H9 (cell line): Measurements from ENCODE around the gene CXCR4. TPM values are rescaled to one million over a fixed set of nuclear protein-coding genes. Genes with fewer than 3 reads are reported as not detected.
A peak's percentile ranks its signal among the peaks of the same experiment; 100 is the strongest.

Source experiments
- DNase-seq: peaks from one replicate; pipeline ENCODE4 v3.0.0-alpha.2; 2017
- H2AFZ ChIP-seq: one replicate; pipeline ENCODE4 v1.6.1; 2013; ENCODE audit warnings: mild to moderate bottlenecking, low read length, control low read depth, moderate library complexity
- H2AK5ac ChIP-seq: 2 replicates; pipeline ENCODE4 v1.6.1; 2013; ENCODE audit warnings: low read length, control low read depth, mixed read lengths; ENCODE audit not compliant: insufficient read length
- H2BK120ac ChIP-seq: one replicate; pipeline ENCODE4 v1.6.1; 2013; ENCODE audit warnings: low read depth, mild to moderate bottlenecking, low read length, control low read depth, inconsistent platforms; ENCODE audit not compliant: poor library complexity, severe bottlenecking
- H2BK12ac ChIP-seq: 2 replicates; pipeline ENCODE4 v1.6.1; 2013; ENCODE audit warnings: low read length, control low read depth, mixed read lengths, low read depth; ENCODE audit not compliant: insufficient read length
- H2BK15ac ChIP-seq: 2 replicates; pipeline ENCODE4 v1.6.1; 2013; ENCODE audit warnings: low read depth, low read length, control low read depth
- H2BK20ac ChIP-seq: one replicate; pipeline ENCODE4 v1.6.1; 2013; ENCODE audit warnings: low read depth, mild to moderate bottlenecking, low read length, control low read depth, inconsistent platforms; ENCODE audit not compliant: poor library complexity, severe bottlenecking
- H2BK5ac ChIP-seq: 2 replicates; pipeline ENCODE4 v1.6.1; 2013; ENCODE audit warnings: low read length, control low read depth, mixed read lengths; ENCODE audit not compliant: insufficient read length
- H3K14ac ChIP-seq: 2 replicates; pipeline ENCODE4 v1.6.1; 2013; ENCODE audit warnings: low read length, control low read depth; ENCODE audit not compliant: insufficient read depth
- H3K18ac ChIP-seq: 2 replicates; pipeline ENCODE4 v1.6.1; 2013; ENCODE audit warnings: low read depth, mild to moderate bottlenecking, mixed read lengths, low read length, control low read depth; ENCODE audit not compliant: insufficient read length
- H3K23ac ChIP-seq: 2 replicates; pipeline ENCODE4 v1.6.1; 2013; ENCODE audit warnings: low read length, control low read depth, mixed read lengths, low read depth; ENCODE audit not compliant: insufficient read length
- H3K23me2 ChIP-seq: 2 replicates; pipeline ENCODE4 v1.6.1; 2013; ENCODE audit warnings: low read depth, mild to moderate bottlenecking, mixed read lengths, low read length, control low read depth; ENCODE audit not compliant: insufficient read length, poor library complexity, severe bottlenecking
- H3K27ac ChIP-seq: 2 replicates; pipeline ENCODE4 v1.5.1; 2013; ENCODE audit warnings: low read length, control low read depth, mixed read lengths, low read depth; ENCODE audit not compliant: insufficient read length
- H3K27me3 ChIP-seq: 2 replicates; pipeline ENCODE4 v1.6.1; 2013; ENCODE audit warnings: low read length, control low read depth, inconsistent platforms; ENCODE audit not compliant: insufficient read depth
- H3K4ac ChIP-seq: 2 replicates; pipeline ENCODE4 v1.6.1; 2013; ENCODE audit warnings: low read depth, mild to moderate bottlenecking, control low read depth, inconsistent platforms, low read length, moderate library complexity
- H3K4me1 ChIP-seq: 2 replicates; pipeline ENCODE4 v1.6.1; 2013; ENCODE audit warnings: low read length, control low read depth, inconsistent platforms; ENCODE audit not compliant: insufficient read depth
- H3K4me2 ChIP-seq: 2 replicates; pipeline ENCODE4 v1.6.1; 2013; ENCODE audit warnings: low read length, control low read depth, mixed read lengths; ENCODE audit not compliant: insufficient read length, insufficient read depth
- H3K56ac ChIP-seq: 2 replicates; pipeline ENCODE4 v1.6.1; 2013; ENCODE audit warnings: low read depth, mild to moderate bottlenecking, mixed read lengths, low read length, control low read depth; ENCODE audit not compliant: insufficient read length
- H3K79me1 ChIP-seq: 2 replicates; pipeline ENCODE4 v1.6.1; 2013; ENCODE audit warnings: low read depth, mild to moderate bottlenecking, moderate library complexity, low read length, control low read depth, inconsistent platforms; ENCODE audit not compliant: insufficient read depth, poor library complexity, severe bottlenecking
- H3K79me2 ChIP-seq: 2 replicates; pipeline ENCODE4 v1.6.1; 2013; ENCODE audit warnings: low read length, control low read depth, inconsistent platforms; ENCODE audit not compliant: insufficient read depth
- H3K9ac ChIP-seq: 2 replicates; pipeline ENCODE4 v1.6.1; 2013; ENCODE audit warnings: low read length, control low read depth, mixed read lengths; ENCODE audit not compliant: insufficient read length; ENCODE audit errors: extremely low read depth
- H3K9me3 ChIP-seq: one replicate; pipeline ENCODE4 v1.6.1; 2013; ENCODE audit warnings: low read depth, low read length, inconsistent platforms; ENCODE audit not compliant: control insufficient read depth
- H3T11ph ChIP-seq: one replicate; pipeline ENCODE4 v1.6.1; 2013; ENCODE audit warnings: mild to moderate bottlenecking, low read length, control low read depth, inconsistent platforms
- H4K20me1 ChIP-seq: one replicate; pipeline ENCODE4 v1.6.1; 2013; ENCODE audit not compliant: control insufficient read depth, insufficient read length, insufficient read depth
- H4K5ac ChIP-seq: 2 replicates; pipeline ENCODE4 v1.6.1; 2013; ENCODE audit warnings: low read depth, mild to moderate bottlenecking, mixed read lengths, low read length, control low read depth; ENCODE audit not compliant: insufficient read length
- H4K8ac ChIP-seq: replicated peaks from 2 replicates; pipeline ENCODE4 v1.6.1; 2013; ENCODE audit warnings: low read length, control low read depth, mixed read lengths, low read depth; ENCODE audit not compliant: insufficient read length
- H4K91ac ChIP-seq: 2 replicates; pipeline ENCODE4 v1.6.1; 2013; ENCODE audit warnings: low read depth, mild to moderate bottlenecking, moderate library complexity, mixed read lengths, low read length, control low read depth; ENCODE audit not compliant: insufficient read length
- H3K27ac Mint-ChIP-seq, 3 experiments: 2 replicates in 2 of 3; 3 replicates in 1 of 3; pipeline ENCODE4 v1.8.0; 2020 to 2021; ENCODE audit warnings: mixed read lengths in 3 of 3, mild to moderate bottlenecking in 1 of 3, moderate library complexity in 1 of 3
- H3K27me3 Mint-ChIP-seq: 2 replicates; pipeline ENCODE4 v1.8.0; 2021; ENCODE audit warnings: low read depth, mild to moderate bottlenecking, moderate library complexity, mixed read lengths
- H3K36me3 Mint-ChIP-seq, 3 experiments: 2 replicates in 2 of 3; 3 replicates in 1 of 3; pipeline ENCODE4 v1.8.0; 2020 to 2021; ENCODE audit warnings: low read depth in 3 of 3, mixed read lengths in 3 of 3; ENCODE audit not compliant: insufficient read depth in 1 of 3
- H3K4me1 Mint-ChIP-seq, 2 experiments: 2 replicates each; pipeline ENCODE4 v1.8.0; 2020; ENCODE audit warnings: mixed read lengths in 2 of 2
- H3K4me3 Mint-ChIP-seq, 2 experiments: 2 replicates in 1 of 2; 3 replicates in 1 of 2; pipeline ENCODE4 v1.8.0; 2020 to 2021; ENCODE audit warnings: mild to moderate bottlenecking in 2 of 2, mixed read lengths in 2 of 2, moderate library complexity in 1 of 2
- H3K9me3 Mint-ChIP-seq, 2 experiments: 2 replicates in 1 of 2; 3 replicates in 1 of 2; pipeline ENCODE4 v1.8.0; 2020; ENCODE audit warnings: mild to moderate bottlenecking in 2 of 2, mixed read lengths in 2 of 2, moderate library complexity in 1 of 2
- CTCF ChIP-seq: fragments of 200-600 bp; sonication (generic); conservative IDR thresholded peaks from 3 replicates; pipeline ENCODE4 v1.8.0; 2021; ENCODE audit warnings: antibody characterized with exemption, mild to moderate bottlenecking
- WGBS: extraction: QIAGEN DNeasy Blood & Tissue Kit; methylation state at CpG from one replicate; pipeline ENCODE4 v1.1.7; 2013; ENCODE audit warnings: missing lambda C conversion rate, low lambda C conversion rate, mixed read lengths; ENCODE audit not compliant: insufficient read length; ENCODE audit errors: extremely low coverage; 5-methylcytosine and 5-hydroxymethylcytosine counted together
- total RNA-seq: library from RNA; stranded (reverse); gene quantifications from 2 replicates; pipeline ENCODE4 v1.2.1, GENCODE V29; 2021

CXCR4 gene
- total RNA-seq, 1 experiment from 2014 or later, result 1.0 TPM

- Mint-ChIP-seq H3K27me3 (peaks cover 77% of the 10 kb centered on the region), H3K4me1 (peaks cover 33 to 36% of the 10 kb centered on the region in 2 experiments), H3K27ac (no peak overlapping the region), H3K4me3 (peak overlapping the region; percentile 78 to 92), H3K9me3 (no peaks in the 10 kb centered on the region; a peak in 1 of 5 replicates), H3K36me3 (peaks cover 2 to 5% (median 3%) of the 10 kb centered on the region in 3 experiments; a peak in 2 of 7 replicates)
- no peaks in the 10 kb centered on the region for H4K20me1 ChIP-seq
- H3K9me3 ChIP-seq, result no peaks in the 10 kb centered on the region
- no peaks in the 10 kb centered on the region for H3K79me2 ChIP-seq
- H3K18ac ChIP-seq, result no peak overlapping the region
- H3K23ac ChIP-seq, result no peak overlapping the region
- H3K14ac ChIP-seq, result no peak overlapping the region
- no peak for TF ChIP-seq CTCF
- no CpG with 5 or more reads among the region's 35 CpGs for WGBS
- peak overlapping the region; percentile 69 for H3K4me2 ChIP-seq
- no peak overlapping the region for H2BK15ac ChIP-seq
- no peak overlapping the region for H4K91ac ChIP-seq
- H2BK12ac ChIP-seq, result no peak overlapping the region
- H2BK20ac ChIP-seq, result no peak overlapping the region
- no peak overlapping the region for H3K27ac ChIP-seq
- no peak overlapping the region for H3K56ac ChIP-seq
- H3K27me3 ChIP-seq, result peaks cover 19% of the 10 kb centered on the region
- H4K8ac ChIP-seq, result no peak overlapping the region
- no peaks in the 10 kb centered on the region for H3K79me1 ChIP-seq
- DNase-seq, result peak; percentile 47
- H3K4me1 ChIP-seq, result no peaks in the 10 kb centered on the region; the same call in 1 of the 2 replicates
- H2BK120ac ChIP-seq, result no peak overlapping the region
- H4K5ac ChIP-seq, result no peak overlapping the region
- no peak overlapping the region for H2BK5ac ChIP-seq
- no peak overlapping the region for H2AK5ac ChIP-seq
- peak overlapping the region; percentile 43 for H3K9ac ChIP-seq
- H3K23me2 ChIP-seq, result peaks cover 31% of the 10 kb centered on the region
- no peak overlapping the region for H3K4ac ChIP-seq
- H3T11ph ChIP-seq, result no peak overlapping the region
- H2AFZ ChIP-seq, result no peak overlapping the region
Observed at GRCh38 chr2:136117391-136117841, 533 bp downstream of the CXCR4 start.
